ENCODE data around the gene PRKG1.

DNA sequence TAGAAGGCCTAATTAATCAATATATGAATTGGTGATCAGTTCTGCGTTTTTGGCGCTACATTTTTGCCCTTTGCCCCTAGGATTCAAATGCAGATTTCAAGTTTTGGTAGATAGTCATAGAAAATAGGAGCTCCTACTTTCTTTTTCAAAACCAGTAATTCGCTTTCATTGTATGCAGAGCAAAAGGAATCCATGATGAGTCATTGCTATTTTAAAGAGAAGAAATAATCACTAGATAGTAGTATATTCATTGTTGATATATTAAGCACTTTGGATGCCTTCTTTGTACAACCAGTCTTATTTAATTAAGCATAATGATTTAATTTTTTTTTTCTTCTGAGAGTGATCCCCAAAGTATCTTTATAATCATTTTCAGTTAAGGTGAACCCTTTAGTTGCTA, 574.8 kb downstream of the PRKG1 start:
- TF ChIP-seq, protein P1, sequence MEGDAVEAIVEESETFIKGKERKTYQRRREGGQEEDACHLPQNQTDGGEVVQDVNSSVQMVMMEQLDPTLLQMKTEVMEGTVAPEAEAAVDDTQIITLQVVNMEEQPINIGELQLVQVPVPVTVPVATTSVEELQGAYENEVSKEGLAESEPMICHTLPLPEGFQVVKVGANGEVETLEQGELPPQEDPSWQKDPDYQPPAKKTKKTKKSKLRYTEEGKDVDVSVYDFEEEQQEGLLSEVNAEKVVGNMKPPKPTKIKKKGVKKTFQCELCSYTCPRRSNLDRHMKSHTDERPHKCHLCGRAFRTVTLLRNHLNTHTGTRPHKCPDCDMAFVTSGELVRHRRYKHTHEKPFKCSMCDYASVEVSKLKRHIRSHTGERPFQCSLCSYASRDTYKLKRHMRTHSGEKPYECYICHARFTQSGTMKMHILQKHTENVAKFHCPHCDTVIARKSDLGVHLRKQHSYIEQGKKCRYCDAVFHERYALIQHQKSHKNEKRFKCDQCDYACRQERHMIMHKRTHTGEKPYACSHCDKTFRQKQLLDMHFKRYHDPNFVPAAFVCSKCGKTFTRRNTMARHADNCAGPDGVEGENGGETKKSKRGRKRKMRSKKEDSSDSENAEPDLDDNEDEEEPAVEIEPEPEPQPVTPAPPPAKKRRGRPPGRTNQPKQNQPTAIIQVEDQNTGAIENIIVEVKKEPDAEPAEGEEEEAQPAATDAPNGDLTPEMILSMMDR (optimal IDR thresholded peaks at IDR 0.05 in 1 of 3, IDR thresholded peaks at IDR 0.05 in 1 of 3, conservative IDR thresholded peaks at IDR 0.05 in 1 of 3; ENCODE audit: extremely low read depth in 1 of 3, insufficient read depth in 2 of 3, low read length in 3 of 3): no peak
- TF ChIP-seq EZH2 (IDR thresholded peaks at IDR 0.05; ENCODE audit: low read length): no peak

All from keratinocyte (primary cell).